HG02610 (cell line): ENCODE measurements around the gene NALCN.

Experiments used
- ATAC-seq: cut with Tn5 transposase; IDR thresholded peaks from one replicate; pipeline ENCODE4 v1.9.1; 2021; ENCODE audit warnings: mild to moderate bottlenecking, moderate library complexity; ENCODE audit not compliant: unreplicated experiment

The NALCN gene

GRCh38 chr13:101217086-101217485 is 199.2 kb downstream of the NALCN start:
- ATAC-seq, result no peak

- ATAC-seq, result no peak
Observed at GRCh38 chr13:101211261-101211660, 205.0 kb downstream of the NALCN start.

- no peak for ATAC-seq
Observed at GRCh38 chr13:101210774-101211173, 205.5 kb downstream of the NALCN start.

GRCh38 chr13:101209206-101209893 is 207.0 kb downstream of the NALCN start:
- ATAC-seq, result no peak

GRCh38 chr13:101205408-101205807 is 210.9 kb downstream of the NALCN start:
- ATAC-seq, result no peak

- ATAC-seq, result no peak
Observed at GRCh38 chr13:101204270-101205020, 211.9 kb downstream of the NALCN start.

- no peak for ATAC-seq
Observed at GRCh38 chr13:101202590-101202989, 213.7 kb downstream of the NALCN start.

GRCh38 chr13:101190976-101191375 is 225.3 kb downstream of the NALCN start:
- no peak for ATAC-seq

- ATAC-seq, result no peak
Observed at GRCh38 chr13:101190337-101190736, 226.0 kb downstream of the NALCN start.

- no peak for ATAC-seq
Observed at GRCh38 chr13:101185606-101186005, 230.7 kb downstream of the NALCN start.

- ATAC-seq, result no peak
Observed at GRCh38 chr13:101181076-101181685, 235.1 kb downstream of the NALCN start.

- ATAC-seq, result no peak
Observed at GRCh38 chr13:101179021-101179420, 237.3 kb downstream of the NALCN start.

- no peak for ATAC-seq
Observed at GRCh38 chr13:101178406-101178805, 237.9 kb downstream of the NALCN start.

- ATAC-seq, result no peak
Observed at GRCh38 chr13:101170306-101170705, 246.0 kb downstream of the NALCN start.

GRCh38 chr13:101157261-101157660 is 259.0 kb downstream of the NALCN start:
- no peak for ATAC-seq

GRCh38 chr13:101155920-101156319 is 260.4 kb downstream of the NALCN start:
- ATAC-seq, result no peak

GRCh38 chr13:101152184-101152583 is 264.1 kb downstream of the NALCN start:
- no peak for ATAC-seq

GRCh38 chr13:101150998-101151397 is 265.3 kb downstream of the NALCN start:
- no peak for ATAC-seq

GRCh38 chr13:101149735-101150384 is 266.4 kb downstream of the NALCN start:
- no peak for ATAC-seq

- ATAC-seq, result no peak
Observed at GRCh38 chr13:101146101-101146898, 270.0 kb downstream of the NALCN start.
